KG1 (cell line): ENCODE data around the gene IL18R1.

ENCODE experiments used
- DNase-seq: peaks from one replicate; lab custom pipeline; 2025; lab: John Stamatoyannopoulos, UW

IL18R1 gene

GRCh38 chr2:102391565-102391964, 36.0 kb downstream of the IL18R1 start:
- no peak for DNase-seq

GRCh38 chr2:102392096-102392495, 36.5 kb downstream of the IL18R1 start:
- DNase-seq, result no peak

DNA sequence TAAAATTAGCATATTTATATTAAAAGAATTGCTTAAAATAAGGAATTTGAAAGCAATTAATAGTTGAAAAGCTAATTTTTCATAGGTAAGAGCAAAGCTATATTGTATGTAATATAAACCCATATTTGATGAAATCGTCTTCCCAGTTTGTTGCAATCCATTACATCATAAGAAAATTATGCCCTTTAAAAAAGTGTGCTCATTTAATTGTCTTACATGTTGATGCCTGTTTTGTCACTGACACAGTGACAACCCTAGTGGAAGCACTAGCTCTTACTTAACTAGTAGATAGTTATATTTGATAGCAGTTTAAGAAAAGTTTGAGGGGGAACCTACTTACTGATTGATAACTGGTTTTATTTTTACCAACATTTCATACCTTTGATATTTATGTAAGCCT, 37.3 kb downstream of the IL18R1 start:
- DNase-seq, result no peak

GRCh38 chr2:102396012-102396411, 40.4 kb downstream of the IL18R1 start:
- no peak for DNase-seq

DNA sequence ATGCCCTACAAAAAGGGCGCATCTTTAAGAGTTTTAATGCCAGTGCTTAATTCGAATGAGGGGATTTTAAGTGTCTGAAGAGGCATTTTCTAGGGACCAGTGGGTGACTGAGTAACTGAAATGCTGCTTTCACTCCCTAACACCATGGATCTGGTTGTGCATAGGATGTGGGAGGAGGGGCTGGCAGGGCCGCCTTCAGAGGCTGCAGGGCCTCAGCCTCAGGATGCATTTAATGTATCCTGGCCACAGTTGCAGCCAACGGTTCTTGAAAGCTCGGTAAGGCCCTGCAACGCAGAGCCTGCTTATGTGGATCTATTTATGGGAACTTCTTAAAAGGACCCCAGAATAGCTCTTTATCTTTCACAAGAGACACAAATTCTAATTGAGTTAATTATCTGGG, 41.6 kb downstream of the IL18R1 start:
- no peak for DNase-seq

GRCh38 chr2:102399499-102400141, 44.0 kb downstream of the IL18R1 start:
- no peak for DNase-seq

- DNase-seq, result no peak
Observed at GRCh38 chr2:102401456-102401855, 45.9 kb downstream of the IL18R1 start.

- DNase-seq, result no peak
Observed at GRCh38 chr2:102401865-102402264, 46.3 kb downstream of the IL18R1 start.

GRCh38 chr2:102410952-102411351, 55.4 kb downstream of the IL18R1 start:
- no peak for DNase-seq

- DNase-seq, result no peak
Observed at GRCh38 chr2:102412199-102412598, 56.6 kb downstream of the IL18R1 start.

- no peak for DNase-seq
Observed at GRCh38 chr2:102417946-102418345, 62.4 kb downstream of the IL18R1 start.

DNA sequence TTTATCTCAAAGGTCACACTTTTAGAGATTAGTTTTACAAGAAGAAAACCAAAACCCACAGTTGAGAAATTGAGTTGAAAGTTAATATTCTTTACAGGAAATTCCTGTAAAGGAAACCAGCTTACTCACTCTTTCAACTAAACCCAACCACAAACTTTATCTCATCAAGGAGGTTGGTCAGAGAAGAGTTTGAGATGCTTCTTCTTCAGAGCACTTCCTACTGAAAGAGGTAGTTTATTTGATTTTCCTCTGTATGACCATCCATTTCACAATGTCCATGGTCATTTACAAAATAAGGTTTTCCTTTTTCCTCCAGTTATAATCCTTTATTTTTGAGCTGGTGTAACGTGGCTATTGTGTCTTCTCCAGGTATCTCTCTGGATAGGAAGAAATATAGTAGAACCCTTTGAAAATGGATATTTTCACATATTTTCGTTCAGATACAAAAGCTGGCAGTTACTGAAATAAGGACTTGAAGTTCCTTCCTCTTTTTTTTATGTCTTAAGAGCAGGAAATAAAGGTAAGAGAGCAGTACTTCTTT, 62.9 kb downstream of the IL18R1 start:
- peak; percentile 83 for DNase-seq

DNA sequence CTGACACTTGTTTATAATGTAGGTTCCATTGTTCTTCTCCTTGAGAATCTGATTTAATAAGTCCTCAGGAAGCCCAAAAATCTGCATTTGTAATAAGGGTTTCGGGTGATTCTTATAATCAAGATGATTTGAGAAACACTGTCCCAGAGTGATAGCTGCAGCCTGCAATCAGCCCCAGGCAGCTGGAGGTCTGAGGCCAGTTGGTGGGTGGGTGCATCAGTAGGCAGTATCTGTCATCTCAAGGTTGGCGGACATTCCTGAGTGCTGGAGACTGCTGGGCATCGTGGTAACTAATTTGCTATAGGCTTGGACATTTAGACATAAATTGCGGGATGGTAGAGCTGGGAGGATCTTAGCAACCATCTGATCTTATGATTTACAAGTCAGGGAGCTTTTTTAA, 64.7 kb downstream of the IL18R1 start:
- no peak for DNase-seq

DNA sequence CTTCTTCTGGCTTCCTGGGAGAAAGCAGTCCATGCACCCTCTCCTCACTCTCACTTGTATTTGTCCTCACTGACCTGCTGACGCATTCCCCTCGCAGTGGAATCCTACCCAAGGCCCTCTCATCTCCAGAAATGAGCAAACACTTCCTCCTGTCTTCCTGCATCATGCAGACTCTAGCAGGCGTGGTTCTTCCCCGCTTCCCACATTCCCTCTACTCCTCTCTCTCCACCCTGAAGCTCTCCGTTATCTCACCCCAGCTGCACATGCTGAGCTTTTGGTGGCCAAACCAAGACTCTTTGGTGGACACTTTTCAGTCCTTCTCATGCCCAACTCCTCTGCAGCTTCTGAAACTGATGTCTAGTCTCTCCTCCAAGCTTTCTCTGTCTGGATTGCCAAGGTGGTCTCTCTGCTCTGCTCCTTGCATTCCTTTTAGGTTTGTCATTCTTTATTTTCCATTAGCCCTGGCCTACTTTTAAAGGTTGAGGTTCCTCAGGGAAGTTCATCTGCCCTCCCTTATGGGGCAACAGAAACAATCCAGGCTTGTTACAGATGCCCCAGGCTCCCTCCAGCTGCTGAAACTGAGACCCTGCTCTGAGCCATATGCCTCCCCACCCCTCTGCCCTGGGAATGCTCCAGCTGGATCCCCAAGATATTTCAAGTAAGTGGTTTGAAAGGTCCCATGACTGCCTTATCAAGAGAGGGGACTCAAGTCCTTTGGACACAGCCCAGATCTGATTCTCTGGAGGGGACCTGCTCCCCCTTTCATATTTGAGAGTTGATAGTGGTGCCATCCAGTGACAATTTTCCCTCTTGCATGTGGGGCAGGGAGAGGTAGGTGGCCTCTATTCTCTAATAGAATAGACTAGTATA, 66.5 kb downstream of the IL18R1 start:
- no peak for DNase-seq

- DNase-seq, result peak; percentile 24
Observed at GRCh38 chr2:102422910-102423309, 67.3 kb downstream of the IL18R1 start, which contains the start of gene IL18RAP. IL18RAP (plus strand) TSS chr2:102423160; CDS start chr2:102423278, 118 bp downstream.

GRCh38 chr2:102423368-102423767, 67.8 kb downstream of the IL18R1 start:
- DNase-seq, result no peak

- no peak for DNase-seq
Observed at GRCh38 chr2:102424754-102425153, 69.2 kb downstream of the IL18R1 start.

DNA sequence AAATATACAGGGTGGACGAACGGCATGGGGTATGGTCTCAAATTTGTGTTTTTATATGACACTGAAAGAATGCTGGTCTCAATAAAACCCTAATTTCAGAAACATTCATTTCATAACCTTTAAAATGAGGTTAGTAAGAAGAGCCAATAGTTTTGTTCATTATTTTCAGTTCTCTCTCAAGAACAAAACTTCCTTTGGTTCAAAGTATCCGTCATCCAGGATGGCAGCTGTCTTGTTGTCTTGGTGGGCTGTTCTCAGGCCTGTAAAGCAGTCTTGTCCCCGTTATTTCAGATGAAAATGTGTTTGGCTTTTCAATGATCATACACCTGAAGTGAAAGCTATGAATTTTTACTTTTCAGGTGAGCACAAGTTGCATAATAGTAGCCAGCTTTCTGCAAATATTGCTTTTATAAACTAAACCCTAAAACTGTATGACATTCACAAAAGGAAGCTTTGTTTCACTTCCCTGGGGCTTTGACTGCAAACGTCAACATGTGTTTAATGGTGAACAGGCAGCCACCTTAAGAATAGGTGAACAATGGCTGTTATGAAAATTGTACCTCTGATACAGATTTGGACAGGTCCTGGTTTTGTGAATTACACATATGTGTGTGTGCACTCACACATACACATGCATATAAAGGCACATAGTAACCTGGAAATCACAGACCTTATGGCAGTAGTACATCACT, 70.0 kb downstream of the IL18R1 start:
- DNase-seq, result no peak

DNA sequence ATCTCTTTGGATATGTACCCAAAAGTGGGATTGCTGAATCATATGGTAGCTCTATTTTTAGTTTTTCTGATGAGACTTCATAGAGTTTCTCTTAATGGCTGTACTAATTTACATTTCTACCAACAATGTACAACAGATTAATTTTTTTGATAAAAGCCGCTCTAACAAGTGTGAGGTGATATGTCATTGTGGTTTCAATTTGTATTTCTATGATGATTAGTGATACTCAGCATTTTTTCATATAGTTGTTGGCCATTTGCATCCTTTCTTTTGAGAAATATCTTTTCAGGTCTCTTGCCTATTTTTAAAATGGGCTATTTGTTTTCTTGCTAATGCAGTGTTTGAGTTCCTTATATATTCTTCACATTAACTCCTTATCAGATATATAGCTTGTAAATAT, 71.7 kb downstream of the IL18R1 start:
- DNase-seq, result no peak

DNA sequence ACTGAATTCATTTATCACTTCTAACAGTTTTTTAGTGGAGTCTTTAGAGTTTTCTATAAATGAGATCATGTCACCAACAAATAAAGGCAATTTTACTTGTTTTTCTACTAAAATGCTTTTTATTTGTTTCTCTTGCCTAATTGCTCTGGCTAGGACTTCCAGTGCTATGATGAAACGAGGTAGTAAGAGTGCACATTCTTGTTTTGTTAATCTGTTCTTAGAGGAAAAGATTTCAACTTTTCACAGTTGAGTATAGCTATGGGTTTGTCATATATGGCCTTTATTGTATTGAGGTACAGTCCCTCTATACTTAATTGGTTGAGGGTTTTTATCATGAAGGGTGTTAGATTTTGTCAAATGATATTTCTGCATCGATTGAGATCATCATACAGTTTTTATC, 73.0 kb downstream of the IL18R1 start:
- DNase-seq, result no peak

- no peak for DNase-seq
Observed at GRCh38 chr2:102432386-102432785, 76.8 kb downstream of the IL18R1 start.

DNA sequence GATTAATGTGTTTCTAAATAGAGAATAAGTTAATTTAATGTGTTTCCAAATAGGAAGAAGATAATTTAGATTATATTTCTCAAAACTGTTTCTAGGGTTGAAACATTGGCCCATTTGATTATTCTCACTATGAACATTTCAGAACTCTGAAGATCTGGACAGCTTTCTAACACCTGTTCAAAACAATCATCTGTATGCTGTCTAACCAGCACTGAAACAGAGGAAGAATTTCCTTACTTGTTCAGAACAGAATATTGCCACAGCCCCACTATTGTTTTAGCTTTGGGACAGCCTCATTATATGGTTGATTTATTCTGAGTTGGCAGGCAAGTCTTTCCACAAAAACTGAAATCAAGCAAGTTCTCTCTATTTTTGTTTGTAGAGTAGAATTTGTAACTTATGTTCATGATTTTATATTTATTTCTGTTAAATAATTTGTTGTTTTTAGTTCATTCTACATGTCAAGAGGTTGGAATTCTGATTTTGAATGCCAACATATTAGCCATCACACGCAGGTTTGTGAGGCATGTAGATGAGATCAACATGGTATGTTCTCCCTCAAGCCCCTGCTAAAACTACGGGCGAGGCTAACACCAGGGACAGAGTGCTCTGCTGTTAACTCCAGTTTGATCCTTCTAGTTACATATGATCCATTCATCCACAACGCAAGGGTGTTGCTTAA, 78.5 kb downstream of the IL18R1 start:
- DNase-seq, result no peak
